Smooth muscle cell (in vitro differentiated cells): Measurements from ENCODE around the gene GZMM. TPM values are rescaled to one million over a fixed set of nuclear protein-coding genes. Genes with fewer than 3 reads are reported as not detected.

Source experiments
- DNase-seq: peaks from one replicate; lab custom pipeline; 2025; ENCODE audit not compliant: unreplicated experiment; lab: John Stamatoyannopoulos, UW
- H2AFZ ChIP-seq: fragments of 200-600 bp; sonication (generic); 2 replicates; pipeline ENCODE4 v1.6.0; 2016; ENCODE audit warnings: antibody characterized with exemption, low read depth, mild to moderate bottlenecking
- H3F3A ChIP-seq: fragments of 200-600 bp; sonication (generic); 2 replicates; pipeline ENCODE4 v1.6.0; 2017; ENCODE audit warnings: antibody characterized with exemption, low read depth
- H3K27ac ChIP-seq: fragments of 200-600 bp; sonication (generic); 2 replicates; pipeline ENCODE4 v1.5.1; 2016; ENCODE audit warnings: low read depth, mild to moderate bottlenecking
- H3K27me3 ChIP-seq: fragments of 200-600 bp; sonication (generic); 2 replicates; pipeline ENCODE4 v1.6.1; 2016; ENCODE audit warnings: low read depth, mild to moderate bottlenecking
- H3K36me3 ChIP-seq: fragments of 200-600 bp; sonication (generic); 2 replicates; pipeline ENCODE4 v1.5.1; 2016; ENCODE audit warnings: low read depth
- H3K4me1 ChIP-seq: fragments of 200-600 bp; sonication (generic); 2 replicates; pipeline ENCODE4 v1.5.1; 2016; ENCODE audit warnings: low read depth
- H3K4me2 ChIP-seq: fragments of 200-600 bp; sonication (generic); 2 replicates; pipeline ENCODE4 v1.6.0; 2016; ENCODE audit warnings: mild to moderate bottlenecking
- H3K4me3 ChIP-seq: fragments of 200-600 bp; sonication (generic); 2 replicates; pipeline ENCODE4 v1.5.1; 2016; ENCODE audit warnings: mild to moderate bottlenecking
- H3K79me2 ChIP-seq: fragments of 200-600 bp; sonication (generic); 2 replicates; pipeline ENCODE4 v1.6.0; 2016; ENCODE audit warnings: low read depth, mild to moderate bottlenecking
- H3K9ac ChIP-seq: fragments of 200-600 bp; sonication (generic); 2 replicates; pipeline ENCODE4 v1.6.0; 2016; ENCODE audit warnings: low read depth
- H3K9me3 ChIP-seq: fragments of 200-600 bp; sonication (generic); replicated peaks from 2 replicates; pipeline ENCODE4 v1.5.1; 2016; ENCODE audit warnings: low read depth
- H4K20me1 ChIP-seq: fragments of 200-600 bp; sonication (generic); 2 replicates; pipeline ENCODE4 v1.6.0; 2016; ENCODE audit warnings: low read depth
- CTCF ChIP-seq: fragments of 200-600 bp; sonication (generic); IDR thresholded peaks from 2 replicates; pipeline ENCODE4 v1.5.1; 2017; ENCODE audit warnings: borderline replicate concordance, mild to moderate bottlenecking, antibody characterized with exemption; ENCODE audit not compliant: insufficient read depth, poor library complexity, severe bottlenecking
- WGBS: methylation state at CpG from one replicate; pipeline ENCODE4 v1.1.7; 2016; ENCODE audit warnings: low lambda C conversion rate; 5-methylcytosine and 5-hydroxymethylcytosine counted together
- polyA plus RNA-seq: library from polyadenylated mRNA; unstranded; fragments of >200 nt; fragmentation: Nextera tagmentation; extraction: Ambion mirVana; gene quantifications from 2 replicates; pipeline ENCODE4 v1.2.1, GENCODE V29; 2016
- total RNA-seq: library from RNA; depleted of rRNA; stranded (reverse); fragments of >200 nt; gene quantifications from 2 replicates; pipeline ENCODE4 v1.2.3, GENCODE V29; 2014

The GZMM gene
- total and polyA plus RNA-seq, 2 experiments from 2014 or later: 0.23 TPM; not detected in 1

GRCh38 chr19:558770-559439 is 15.1 kb downstream of the GZMM start:
- no peak overlapping the region for H3K4me3 ChIP-seq
- no peak for TF ChIP-seq CTCF
- no peak overlapping the region for H3K27ac ChIP-seq
- H3K79me2 ChIP-seq: no peaks in the 10 kb centered on the region
- no peaks in the 10 kb centered on the region for H4K20me1 ChIP-seq
- no peaks in the 10 kb centered on the region for H3F3A ChIP-seq
- no peak overlapping the region for H2AFZ ChIP-seq
- H3K9me3 ChIP-seq: no peaks in the 10 kb centered on the region
- no peak overlapping the region for H3K4me2 ChIP-seq
- WGBS: 61% methylated on average over 21 of the region's 21 CpGs
- H3K4me1 ChIP-seq: peaks cover 6% of the 10 kb centered on the region
- DNase-seq: no peak
- H3K36me3 ChIP-seq: no peaks in the 10 kb centered on the region
- H3K9ac ChIP-seq: no peak overlapping the region
- H3K27me3 ChIP-seq: no peaks in the 10 kb centered on the region

- Histone ChIP-seq H3K27me3 (no peaks in the 10 kb centered on the region), H4K20me1 (no peaks in the 10 kb centered on the region), H3K4me3 (no peak overlapping the region), H3K9ac (no peak overlapping the region), H3K4me1 (peaks cover 6% of the 10 kb centered on the region), H3K79me2 (no peaks in the 10 kb centered on the region), H2AFZ (no peak overlapping the region), H3K9me3 (no peaks in the 10 kb centered on the region), H3F3A (no peaks in the 10 kb centered on the region), H3K27ac (no peak overlapping the region), H3K4me2 (no peak overlapping the region), H3K36me3 (no peaks in the 10 kb centered on the region)
- no peak for TF ChIP-seq CTCF
- 83% methylated on average over 12 of the region's 12 CpGs for WGBS
- no peak for DNase-seq
Observed at GRCh38 chr19:560121-560520, 16.3 kb downstream of the GZMM start.

GRCh38 chr19:566403-566802 is 22.6 kb downstream of the GZMM start:
- no peaks in the 10 kb centered on the region for H3K27me3 ChIP-seq

More at GRCh38 chr19:566403-566802, 22.6 kb downstream of the GZMM start:
- Histone ChIP-seq H3K36me3 (no peaks in the 10 kb centered on the region), H3F3A (peaks cover 4% of the 10 kb centered on the region), H3K79me2 (no peaks in the 10 kb centered on the region), H2AFZ (no peak overlapping the region), H3K27ac (peak overlapping the region; percentile 67), H3K4me3 (peak overlapping the region; percentile 3), H3K4me1 (no peaks in the 10 kb centered on the region), H3K4me2 (peak overlapping the region; percentile 54), H3K9me3 (no peaks in the 10 kb centered on the region), H4K20me1 (no peaks in the 10 kb centered on the region), H3K9ac (no peak overlapping the region)
- DNase-seq: no peak
- 7% methylated on average over 18 of the region's 19 CpGs for WGBS
- TF ChIP-seq CTCF: no peak
